C4-2B (cell line): ENCODE measurements around the gene KRTAP10-6.
A peak's percentile ranks its signal among the peaks of the same experiment; 100 is the strongest.

Experiments
- H3K27ac ChIP-seq: fragments of 450-650 bp; 2 replicates; pipeline ENCODE4 v1.5.1; 2017
- CTCF ChIP-seq: fragments of 450-650 bp; conservative IDR thresholded peaks from 2 replicates; pipeline ENCODE4 v1.5.1; 2017; ENCODE audit warnings: mild to moderate bottlenecking
- ZFX ChIP-seq: fragments of 450-650 bp; IDR thresholded peaks from 2 replicates; pipeline ENCODE4 v1.6.1; 2017

The KRTAP10-6 gene

GRCh38 chr21:44599264-44600029, 7.1 kb upstream of the KRTAP10-6 start:
- no peak overlapping the region; the same call in 1 of the 2 replicates for H3K27ac ChIP-seq
- no peak for TF ChIP-seq ZFX
- TF ChIP-seq CTCF: no peak

GRCh38 chr21:44598061-44598460, 5.8 kb upstream of the KRTAP10-6 start:
- TF ChIP-seq ZFX (no peak), CTCF (no peak)
- H3K27ac ChIP-seq: no peak overlapping the region

- no peak overlapping the region for H3K27ac ChIP-seq
- TF ChIP-seq ZFX: no peak
- TF ChIP-seq CTCF: no peak
Observed at GRCh38 chr21:44596068-44596725, 3.9 kb upstream of the KRTAP10-6 start.

- TF ChIP-seq ZFX (no peak), CTCF (no peak)
- no peak overlapping the region for H3K27ac ChIP-seq
Observed at GRCh38 chr21:44595524-44595923, 3.2 kb upstream of the KRTAP10-6 start.

GRCh38 chr21:44594406-44594916, 2.2 kb upstream of the KRTAP10-6 start:
- TF ChIP-seq ZFX (no peak), CTCF (no peak)
- H3K27ac ChIP-seq: no peak overlapping the region

- TF ChIP-seq ZFX (no peak), CTCF (no peak)
- H3K27ac ChIP-seq: no peak overlapping the region
Observed at GRCh38 chr21:44593598-44594405, 1.5 kb upstream of the KRTAP10-6 start.

GRCh38 chr21:44591801-44592130, 539 bp downstream of the KRTAP10-6 start:
- peak overlapping the region; percentile 54 for H3K27ac ChIP-seq

- peak overlapping the region; percentile 54 for H3K27ac ChIP-seq
Observed at GRCh38 chr21:44590897-44591800, 1.2 kb downstream of the KRTAP10-6 start.
